Measurements from ENCODE around the gene PSRC1.
A peak's percentile ranks its signal among the peaks of the same experiment; 100 is the strongest.
"Not testable (repeated sequence)": the region's sequence is repeated elsewhere in the genome, so short reads cannot be mapped to it uniquely, and the experiment has no call there.

PSRC1 gene

DNA sequence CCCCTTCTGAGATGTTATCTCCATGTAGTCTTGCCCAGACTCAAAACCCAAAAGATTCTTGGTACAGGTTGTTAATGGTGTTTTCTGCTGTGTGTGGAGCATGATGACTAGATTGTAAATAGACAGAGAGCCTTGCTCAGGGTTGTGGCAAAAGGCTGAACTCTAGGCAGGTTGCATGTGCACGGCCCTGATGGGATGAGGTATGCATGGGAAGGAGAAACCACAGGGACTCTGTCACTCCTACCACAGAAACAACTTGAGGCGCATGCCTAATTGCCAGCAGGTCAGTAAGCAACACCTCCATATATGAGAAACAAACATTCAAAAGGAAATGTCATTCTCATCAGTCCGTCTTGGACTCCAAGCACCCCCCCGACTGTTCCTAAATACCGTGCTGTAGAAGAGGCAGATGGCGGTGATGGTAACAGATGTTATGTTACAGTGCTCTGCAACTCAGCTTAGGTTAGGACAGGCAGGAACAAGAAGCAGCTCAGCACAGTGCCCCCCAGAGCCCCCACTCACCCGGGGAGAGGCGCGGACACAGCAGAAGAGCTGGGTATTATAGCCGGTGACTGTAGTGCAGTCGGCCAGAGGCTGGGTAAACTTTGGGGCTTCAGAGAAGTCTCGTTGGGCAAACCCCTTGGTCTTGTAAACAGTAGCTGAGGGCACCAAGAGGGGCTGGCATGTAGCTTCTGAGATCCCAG is 12.9 kb upstream of the PSRC1 start:
- DNase-seq = no peak

DNA sequence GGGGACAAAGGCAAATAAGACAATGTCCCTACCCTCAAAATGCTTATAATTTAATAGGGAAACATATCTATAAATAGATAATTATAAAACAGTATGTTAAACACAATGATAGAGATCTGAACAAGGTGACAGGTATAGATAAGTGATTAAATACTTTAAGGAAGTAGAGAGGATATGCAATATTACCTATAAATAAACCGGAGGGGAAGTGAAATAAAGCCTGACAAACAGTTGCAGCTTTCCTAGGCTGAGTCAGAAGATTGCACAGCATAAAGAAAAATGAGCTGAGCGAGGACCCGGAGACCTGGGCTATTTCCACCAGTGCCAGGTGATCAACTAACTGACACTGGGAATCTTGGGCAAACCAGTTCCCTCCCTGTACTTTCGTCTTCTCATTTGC is 11.5 kb upstream of the PSRC1 start:
- no peak for DNase-seq

DNA sequence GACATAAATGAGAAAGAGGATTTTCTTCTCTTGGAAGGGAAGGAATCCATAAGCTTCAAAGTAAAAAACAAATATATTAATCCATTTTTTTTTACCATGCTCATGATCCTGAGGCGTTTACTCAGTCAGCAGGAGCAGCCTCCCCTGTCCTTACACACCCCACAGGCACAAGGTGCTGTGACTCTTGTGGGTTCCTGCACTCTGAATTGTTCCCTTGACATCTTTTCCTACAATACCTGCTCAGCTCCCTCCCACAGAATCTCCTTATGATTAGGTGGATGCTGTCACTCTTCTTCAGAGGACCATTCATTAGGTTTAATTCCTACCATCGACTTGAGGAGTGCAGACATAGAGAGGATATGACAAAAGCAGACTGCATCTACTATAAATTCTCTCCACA is 10.1 kb upstream of the PSRC1 start:
- DNase-seq = no peak

DNA sequence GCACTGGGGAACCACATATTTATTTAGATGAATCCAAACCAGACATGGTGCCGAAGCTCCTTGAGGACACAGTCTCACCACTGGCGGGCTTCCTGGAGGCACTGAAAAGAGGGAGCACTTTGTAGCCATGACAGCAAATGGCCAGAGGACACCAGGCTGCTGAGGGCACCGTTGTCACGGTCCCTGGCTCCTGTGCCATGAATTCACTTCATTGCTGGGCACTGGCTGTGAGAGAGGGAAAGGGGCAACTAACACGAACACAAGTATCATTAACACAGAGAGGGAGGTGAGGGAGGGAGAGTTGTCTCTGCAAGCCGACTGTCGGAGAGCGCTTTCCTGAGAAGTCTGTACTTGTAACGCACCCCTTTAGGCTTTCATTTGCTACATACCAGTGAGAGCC is 9.4 kb upstream of the PSRC1 start:
- no peak for DNase-seq

DNA sequence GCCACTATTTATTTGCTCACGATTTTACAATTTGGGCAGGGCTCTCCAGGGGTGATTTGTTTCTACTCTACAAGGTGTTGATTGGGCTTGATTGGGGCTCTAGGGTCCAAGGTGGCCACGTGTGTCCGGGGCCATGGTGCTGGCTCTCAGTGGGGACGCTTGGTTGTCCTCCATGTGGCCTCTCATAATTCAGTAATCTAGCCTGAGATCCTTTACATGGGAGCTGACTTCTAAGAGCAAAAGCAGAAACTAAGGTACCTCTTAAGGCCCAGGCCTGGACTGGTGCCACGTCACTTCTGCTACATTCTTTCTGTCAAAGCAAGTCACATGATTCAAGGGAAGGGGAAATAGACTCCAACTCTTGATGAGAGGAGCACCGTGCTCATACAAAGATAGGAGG is 8.1 kb upstream of the PSRC1 start:
- DNase-seq = no peak

DNA sequence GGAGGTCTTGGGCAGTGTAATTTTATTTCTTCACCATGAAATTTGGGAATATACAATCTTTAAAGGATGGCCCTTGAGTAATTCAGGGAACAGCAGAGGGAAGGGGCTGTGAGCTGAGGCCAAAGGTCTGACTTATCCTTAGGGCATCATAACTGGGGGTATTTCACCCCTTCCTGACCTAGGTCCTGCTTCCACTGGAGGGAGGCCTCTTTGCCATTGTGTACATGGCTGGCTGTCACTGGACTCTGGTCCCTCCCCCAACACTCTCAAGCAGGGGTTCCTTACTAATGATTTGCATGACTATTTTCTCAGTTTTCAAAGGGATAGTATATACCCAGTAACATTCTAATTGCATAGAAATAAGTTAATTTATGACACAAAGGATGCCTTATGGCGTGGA is 7.2 kb upstream of the PSRC1 start:
- DNase-seq = no peak

DNA sequence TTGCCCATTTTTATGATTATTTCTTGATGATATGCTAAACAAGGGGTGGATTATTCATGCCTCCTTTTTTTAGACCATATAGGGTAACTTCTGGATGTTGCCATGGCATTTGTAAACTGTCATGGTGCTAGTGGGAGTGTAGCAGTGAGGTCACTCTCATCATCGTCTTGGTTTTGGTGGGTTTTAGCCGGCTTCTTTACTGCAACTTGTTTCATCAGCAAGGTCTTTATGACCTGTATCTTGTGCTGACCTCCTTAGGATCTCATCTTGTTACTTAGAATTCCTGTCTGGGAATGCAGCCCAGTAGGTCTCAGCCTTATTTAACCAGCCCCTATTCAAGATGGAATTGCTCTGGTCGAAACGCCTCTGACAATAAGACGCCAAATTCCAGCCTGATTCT is 3.8 kb upstream of the PSRC1 start:
- DNase-seq = not testable (repeated sequence)

DNA sequence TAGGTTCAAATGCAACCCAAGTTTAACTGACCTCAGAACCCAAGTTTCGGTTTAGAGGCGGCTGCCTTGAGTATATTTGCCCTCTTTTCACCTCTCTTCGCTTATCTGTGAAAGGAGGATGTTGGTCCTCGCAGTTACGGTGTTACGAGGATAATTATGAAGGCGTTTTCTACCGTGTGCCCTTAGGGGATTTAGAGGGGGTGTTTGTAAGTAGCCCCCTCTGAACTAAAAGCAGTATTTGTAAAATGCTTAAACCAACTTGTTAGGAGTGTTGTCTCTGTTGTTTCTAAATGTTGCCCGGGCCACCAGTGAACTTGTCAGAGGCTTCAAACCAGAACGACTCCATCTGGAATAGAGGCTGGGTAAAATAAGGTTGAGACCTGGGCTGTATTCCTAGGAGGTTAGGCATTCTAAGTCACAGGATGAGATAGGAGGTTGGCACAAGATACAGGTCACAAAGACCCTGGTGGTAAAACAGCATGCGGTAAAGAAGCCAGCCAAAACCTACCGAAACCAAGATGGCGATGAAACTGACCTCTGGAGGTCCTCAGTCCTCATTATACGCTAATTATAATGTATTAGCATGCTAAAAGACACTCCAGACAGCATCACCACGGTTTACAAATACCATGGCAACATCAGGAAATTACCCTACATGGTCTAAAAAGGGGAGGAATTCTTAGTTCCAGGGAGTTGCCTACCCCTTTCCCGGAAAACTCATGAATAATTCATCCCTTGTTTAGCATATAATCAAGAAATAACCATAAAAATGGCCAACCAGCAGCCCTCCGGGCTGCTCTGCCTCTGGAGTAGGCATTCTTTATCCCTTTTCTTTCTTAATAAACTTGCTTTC is 1.0 kb upstream of the PSRC1 start:
- DNase-seq = peak; percentile 79

DNA sequence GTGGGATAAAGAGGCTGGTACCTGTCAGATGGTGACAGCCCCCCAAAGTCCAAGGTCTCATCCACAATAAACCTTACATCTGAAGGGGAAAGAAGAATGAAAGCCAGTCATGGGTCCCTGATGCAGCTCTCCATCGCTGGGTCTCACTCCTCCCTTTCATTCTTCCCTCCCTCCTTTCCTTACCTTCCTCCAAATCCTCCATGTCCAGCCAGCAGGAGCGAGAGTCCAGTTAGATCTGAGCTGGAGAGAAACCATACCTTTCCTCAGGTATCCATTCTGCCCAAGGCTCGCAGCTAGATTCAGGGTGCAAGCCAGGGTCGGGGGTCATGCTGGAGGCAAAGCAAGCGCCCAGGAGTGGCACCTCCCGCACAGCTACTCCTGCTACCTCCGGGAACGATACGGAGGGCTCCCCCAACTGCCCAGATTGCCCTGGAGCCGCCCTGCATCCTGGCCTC is 421 bp downstream of the PSRC1 start:
- no peak for DNase-seq

DNA sequence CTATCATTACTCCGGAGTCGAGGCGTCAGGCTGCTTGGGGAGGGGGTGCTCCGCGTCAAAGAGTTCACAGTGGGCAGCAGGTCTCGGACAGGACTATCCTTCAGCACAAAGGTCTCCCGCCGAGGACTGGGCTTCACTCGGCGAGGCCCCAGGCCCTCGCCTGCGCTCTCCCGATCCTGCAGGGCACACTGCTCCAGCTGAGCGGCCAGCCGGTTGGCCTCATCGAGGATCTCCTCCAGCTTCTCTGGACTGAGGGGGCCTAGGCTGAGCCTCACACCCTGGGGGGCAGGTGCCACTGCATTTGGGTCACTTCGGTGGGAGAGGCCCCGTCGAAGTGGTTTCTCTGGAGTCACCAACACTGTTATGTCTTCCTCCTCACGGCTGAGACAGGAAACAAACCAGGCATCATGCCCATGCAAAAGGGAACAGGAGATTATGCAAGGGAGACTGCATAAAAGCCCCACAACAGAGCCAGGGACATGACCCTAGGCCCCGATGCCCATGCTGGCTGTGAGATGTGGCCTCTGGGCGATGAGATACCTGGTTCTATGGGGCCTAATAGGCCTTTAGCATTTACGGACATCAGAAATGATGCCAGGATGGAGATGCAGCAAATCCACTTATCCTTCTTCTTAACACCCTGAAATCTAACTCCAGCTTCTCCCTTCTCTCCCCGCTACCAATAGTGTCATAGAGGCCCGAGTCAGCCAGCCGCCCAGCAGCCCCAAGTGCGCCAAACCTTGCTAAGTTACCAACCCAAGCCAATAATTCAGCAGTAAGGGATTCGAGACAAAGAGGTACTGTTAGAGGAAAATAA is 1.1 kb downstream of the PSRC1 start:
- no peak for DNase-seq

DNA sequence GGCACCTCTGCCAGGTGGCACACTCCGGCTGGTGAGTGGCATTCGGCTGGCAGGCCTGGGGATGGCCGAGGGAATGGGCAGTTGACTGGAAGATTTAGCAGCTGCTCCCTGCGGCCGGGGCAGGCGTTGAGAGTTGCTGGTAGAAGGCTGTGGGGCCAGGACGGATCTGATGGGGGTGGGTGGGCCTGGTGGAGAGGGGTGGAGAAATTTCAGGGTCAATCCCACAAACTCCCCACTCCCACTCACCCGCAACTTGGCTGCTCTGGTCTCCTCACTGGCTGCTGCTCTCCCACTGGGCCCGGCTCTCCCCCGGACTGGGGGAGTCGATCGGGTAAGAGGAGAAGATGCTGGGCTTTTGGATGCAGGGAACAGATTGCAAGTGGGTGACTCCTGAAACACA is 2.1 kb downstream of the PSRC1 start:
- no peak for DNase-seq

DNA sequence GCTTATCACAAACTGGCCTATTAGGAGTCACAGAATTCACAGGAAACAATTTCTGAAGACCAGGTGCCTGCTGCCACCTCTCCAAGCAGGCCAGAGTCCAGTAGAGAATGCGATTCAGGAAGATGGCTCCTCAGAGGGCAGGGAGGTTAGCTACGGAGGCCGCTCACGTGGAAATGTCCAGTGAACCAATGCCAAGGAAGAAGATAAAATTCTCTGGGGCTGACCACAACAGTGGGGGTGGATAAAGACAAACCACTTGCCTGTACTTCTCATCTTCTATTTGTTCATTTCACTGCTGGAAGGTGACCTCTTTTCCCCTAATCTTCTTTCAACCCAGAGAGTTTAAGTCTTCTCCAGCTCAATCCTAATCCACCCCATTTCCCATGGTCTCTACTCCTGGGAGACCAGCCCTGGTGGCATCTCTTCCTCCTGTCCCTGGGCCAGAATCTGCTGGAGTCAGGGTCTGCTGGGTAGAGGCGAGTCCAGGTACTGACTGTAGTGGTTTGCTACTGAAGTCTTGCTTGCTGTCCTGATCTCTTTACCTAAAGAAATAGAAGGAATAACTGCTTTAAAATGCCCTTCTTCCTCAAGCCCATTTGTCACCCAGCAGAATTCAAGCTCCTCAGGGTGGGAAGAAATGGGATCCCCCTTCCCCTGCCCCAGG is 3.2 kb downstream of the PSRC1 start:
- no peak for DNase-seq

DNA sequence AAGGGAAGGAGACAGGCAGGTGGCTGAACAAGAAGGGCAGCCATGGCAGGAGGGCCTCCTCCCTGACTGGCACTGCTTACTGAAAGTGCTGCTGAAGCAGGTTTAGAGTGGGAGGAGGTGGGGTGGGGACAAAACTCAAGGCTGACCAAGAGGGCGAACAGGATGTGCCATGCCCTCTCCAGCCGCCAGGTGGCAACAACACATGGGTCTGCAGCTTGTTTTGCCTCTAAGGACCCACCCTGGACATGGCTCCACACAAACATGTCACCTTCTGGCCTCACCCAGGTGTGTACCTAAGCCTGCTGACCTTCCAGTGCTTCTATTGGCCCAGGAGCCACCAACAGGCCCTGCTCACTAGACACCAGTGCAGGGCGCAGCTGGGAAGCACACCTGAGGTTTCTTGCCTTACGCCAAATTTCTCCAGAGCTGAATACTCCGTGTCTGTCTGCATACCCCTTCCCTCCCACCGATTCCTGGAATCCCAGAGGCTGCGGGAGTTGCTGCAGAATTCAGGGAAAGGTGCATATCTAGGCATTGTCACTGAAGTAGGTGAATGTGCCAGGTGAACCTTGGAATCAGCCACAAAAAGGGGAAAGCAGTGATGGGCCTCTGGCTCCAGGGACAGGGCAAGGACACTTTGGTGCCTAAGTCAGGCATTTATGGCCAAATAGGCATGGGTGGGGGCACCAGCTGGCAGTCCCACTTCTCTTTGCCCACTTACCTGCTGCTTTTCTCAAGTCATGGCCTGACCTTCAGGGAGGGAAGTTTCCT is 5.3 kb downstream of the PSRC1 start:
- DNase-seq = peak; percentile 73

DNA sequence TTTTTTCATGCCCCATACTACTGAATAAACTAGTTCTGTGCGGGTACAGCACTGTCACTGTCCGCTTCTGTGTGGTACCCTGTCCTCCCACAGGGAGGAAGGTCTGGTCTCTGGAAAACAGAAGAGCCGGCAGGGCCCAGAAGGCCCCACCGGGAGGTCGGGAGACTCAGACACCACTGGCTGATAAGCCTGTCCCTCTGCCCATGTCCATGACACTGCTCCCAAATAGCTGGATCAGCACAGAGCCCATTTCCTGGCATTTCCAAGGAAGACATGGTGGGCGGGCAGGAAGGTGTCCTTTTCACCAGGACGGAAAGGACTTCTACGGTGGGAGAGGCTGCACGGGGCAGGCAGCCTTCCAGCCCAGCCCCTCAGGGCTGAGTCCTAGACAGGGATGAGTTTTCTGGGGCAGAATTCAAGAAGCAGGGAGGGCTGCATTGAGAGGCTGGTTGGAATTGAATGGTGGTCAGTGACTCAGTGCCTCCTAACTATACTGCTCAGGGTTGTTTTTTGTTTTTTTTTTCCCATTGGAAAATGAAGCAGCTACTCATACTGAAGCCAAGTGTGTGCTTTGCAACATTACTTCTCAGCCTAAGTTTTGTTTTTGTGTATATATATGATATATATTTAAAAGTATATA is 7.1 kb downstream of the PSRC1 start:
- DNase-seq = no peak

DNA sequence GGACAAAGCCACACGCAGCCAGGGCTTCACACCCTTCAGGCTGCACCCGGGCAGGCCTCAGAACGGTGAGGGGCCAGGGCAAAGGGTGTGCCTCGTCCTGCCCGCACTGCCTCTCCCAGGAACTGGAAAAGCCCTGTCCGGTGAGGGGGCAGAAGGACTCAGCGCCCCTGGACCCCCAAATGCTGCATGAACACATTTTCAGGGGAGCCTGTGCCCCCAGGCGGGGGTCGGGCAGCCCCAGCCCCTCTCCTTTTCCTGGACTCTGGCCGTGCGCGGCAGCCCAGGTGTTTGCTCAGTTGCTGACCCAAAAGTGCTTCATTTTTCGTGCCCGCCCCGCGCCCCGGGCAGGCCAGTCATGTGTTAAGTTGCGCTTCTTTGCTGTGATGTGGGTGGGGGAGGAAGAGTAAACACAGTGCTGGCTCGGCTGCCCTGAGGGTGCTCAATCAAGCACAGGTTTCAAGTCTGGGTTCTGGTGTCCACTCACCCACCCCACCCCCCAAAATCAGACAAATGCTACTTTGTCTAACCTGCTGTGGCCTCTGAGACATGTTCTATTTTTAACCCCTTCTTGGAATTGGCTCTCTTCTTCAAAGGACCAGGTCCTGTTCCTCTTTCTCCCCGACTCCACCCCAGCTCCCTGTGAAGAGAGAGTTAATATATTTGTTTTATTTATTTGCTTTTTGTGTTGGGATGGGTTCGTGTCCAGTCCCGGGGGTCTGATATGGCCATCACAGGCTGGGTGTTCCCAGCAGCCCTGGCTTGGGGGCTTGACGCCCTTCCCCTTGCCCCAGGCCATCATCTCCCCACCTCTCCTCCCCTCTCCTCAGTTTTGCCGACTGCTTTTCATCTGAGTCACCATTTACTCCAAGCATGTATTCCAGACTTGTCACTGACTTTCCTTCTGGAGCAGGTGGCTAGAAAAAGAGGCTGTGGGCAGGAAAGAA is 8.1 kb downstream of the PSRC1 start:
- peak; percentile 25 for DNase-seq

DNA sequence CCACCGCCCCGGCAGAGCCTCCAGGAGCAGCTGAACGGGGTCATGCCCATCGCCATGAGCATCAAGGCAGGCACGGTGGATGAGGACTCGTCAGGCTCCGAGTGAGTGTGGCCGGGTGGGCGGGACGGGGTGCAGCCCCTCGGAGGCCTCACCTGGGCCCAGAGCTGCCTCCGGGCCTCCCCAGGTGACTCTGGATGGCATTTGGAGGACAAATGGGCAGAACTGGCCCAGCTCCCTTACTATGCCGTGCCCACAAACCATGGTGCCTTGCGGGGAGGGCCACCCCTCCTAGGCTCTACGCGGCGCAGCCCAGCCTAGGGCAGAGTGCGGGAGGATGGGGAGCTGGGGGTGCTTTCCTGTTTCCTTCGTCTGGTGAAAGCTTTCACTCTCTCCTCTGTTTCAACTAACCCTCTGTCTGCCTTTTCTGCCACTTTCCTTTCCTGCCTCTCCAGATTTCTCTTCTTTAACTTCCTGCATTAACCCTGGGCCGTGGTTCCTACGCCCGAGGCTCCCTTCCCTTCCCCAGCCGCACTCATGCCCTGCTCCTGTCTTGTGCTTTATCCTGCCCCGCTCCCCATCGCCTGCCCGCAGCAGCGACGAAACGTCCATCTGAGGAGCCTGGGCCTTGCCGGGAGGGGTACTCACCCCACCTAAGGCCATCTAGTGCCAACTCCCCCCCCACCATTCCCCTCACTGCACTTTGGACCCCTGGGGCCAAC is 9.2 kb downstream of the PSRC1 start:
- no peak for DNase-seq

DNA sequence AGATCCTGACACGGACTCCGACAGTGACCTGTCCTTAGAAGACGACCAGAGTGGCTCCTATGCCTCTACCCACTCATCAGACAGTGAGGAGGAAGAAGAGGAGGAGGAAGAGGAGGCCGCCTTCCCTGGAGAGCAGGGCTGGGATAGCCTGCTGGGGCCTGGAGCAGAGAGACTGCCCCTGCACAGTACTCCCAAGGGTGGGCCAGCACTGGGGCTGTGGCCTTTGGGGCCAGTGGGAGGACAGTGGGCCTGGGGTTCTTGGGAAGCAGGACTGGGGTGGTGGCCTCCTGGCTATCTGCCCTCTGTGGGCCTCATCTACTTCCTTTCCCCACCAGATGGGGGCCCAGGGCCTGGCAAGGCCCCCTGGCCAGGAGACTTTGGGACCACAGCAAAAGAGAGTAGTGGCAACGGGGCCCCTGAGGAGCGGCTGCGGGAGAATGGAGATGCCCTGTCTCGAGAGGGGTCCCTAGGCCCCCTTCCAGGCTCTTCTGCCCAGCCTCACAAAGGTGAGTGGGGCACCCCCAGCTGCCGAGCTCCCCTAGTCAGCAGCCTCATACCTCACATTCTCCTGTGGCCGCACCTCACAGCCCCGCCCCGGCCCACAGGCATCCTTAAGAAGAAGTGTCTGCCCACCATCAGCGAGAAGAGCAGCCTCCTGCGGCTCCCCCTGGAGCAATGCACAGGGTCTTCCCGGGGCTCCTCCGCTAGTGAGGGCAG is 10.0 kb downstream of the PSRC1 start:
- DNase-seq = no peak

DNA sequence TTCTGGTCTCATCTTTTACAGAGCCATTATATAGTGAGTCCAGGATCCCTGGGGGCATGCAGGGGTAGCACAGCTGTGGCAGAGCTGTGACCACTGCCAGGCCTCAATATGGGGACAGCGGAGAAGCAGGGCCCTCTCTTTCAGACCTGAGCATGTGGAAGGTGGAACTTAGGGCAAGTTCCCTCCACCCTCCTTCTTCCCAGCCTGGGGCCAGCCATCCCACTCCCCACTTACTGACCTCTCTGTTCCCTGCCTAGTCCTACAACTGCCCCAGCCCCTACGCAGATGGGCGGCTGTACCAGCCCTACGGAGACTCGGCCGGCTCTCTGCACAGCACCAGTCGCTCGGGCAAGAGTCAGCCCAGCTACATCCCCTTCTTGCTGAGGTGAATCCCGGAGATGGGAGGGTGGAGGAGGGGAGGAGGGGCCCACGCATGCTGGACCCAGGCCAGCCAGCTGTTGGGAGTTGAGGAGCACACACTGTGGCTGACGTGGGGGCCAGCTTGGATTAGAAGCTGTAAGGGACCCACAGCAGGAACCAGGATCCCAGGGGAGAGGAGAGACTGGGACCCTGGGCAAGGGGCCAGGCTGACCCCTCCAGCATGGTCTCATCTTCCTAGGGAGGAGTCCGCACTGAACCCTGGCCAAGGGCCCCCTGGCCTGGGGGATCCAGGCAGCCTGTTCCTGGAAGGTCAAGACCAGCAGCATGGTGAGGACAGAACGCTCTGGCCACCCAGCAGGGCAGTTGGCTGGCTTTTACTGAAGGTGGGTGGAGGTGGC is 10.7 kb downstream of the PSRC1 start:
- no peak for DNase-seq
